HCT116 (cell line): ENCODE measurements around the gene TMEM151A. TPM values are rescaled to one million over a fixed set of nuclear protein-coding genes. Genes with fewer than 3 reads are reported as not detected.

ENCODE experiments used
- ATAC-seq: fragments of 200-7000 bp; cut with Tn5 transposase; 2 replicates; pipeline ENCODE4 v1.9.1; 2020; ENCODE audit warnings: mild to moderate bottlenecking, moderate library complexity
- BruUV-seq: library from RNA; stranded (reverse); fragments of 400-500 nt; replicated peaks from 2 replicates; lab custom pipeline; 2021; lab: Mats Ljungman, UMichigan
- CTCF ChIA-PET: fragments of 300-600 bp; sonication (Branson Sonifier 250); formaldehyde crosslinking; loops from one replicate; lab custom pipeline; 2021; ENCODE audit warnings: antibody characterized with exemption; lab: Charles Lee
- POLR2A ChIA-PET: fragments of 300-600, 350-600 bp; sonication (Branson Sonifier 250); formaldehyde crosslinking; loops from one replicate; lab custom pipeline; 2021; ENCODE audit warnings: antibody characterized with exemption; lab: Charles Lee
- RAD21 ChIA-PET, 2 experiments: fragments of 300-600 bp; sonication (Branson Sonifier 250); formaldehyde crosslinking; loops; one replicate each; lab custom pipeline; 2023; ENCODE audit warnings: low total read pairs in 2 of 2; ENCODE audit not compliant: uncharacterized antibody in 2 of 2, unreplicated experiment in 2 of 2, low non-redundant PET in 1 of 2; lab: Charles Lee
- DNase-seq: peaks from one replicate; pipeline ENCODE4 v3.0.0-alpha.2; 2010; ENCODE audit warnings: low read depth, low spot score
- H2AFZ ChIP-seq: fragments of 200-600 bp; shearing (Covaris generic), sonication (generic); 2 replicates; pipeline ENCODE4 v1.6.1; 2017; ENCODE audit warnings: low read depth, mixed run types, mixed read lengths, antibody characterized with exemption, low read length; ENCODE audit not compliant: poor library complexity, severe bottlenecking
- H3K27ac ChIP-seq: 2 replicates; pipeline ENCODE4 v1.5.1; 2012; ENCODE audit warnings: low read depth, low read length
- H3K27me3 ChIP-seq: fragments of 200-600 bp; sonication (generic); 2 replicates; pipeline ENCODE4 v1.6.1; 2016; ENCODE audit warnings: mixed run types, low read length, mixed read lengths; ENCODE audit not compliant: insufficient read depth
- H3K36me3 ChIP-seq, 2 experiments: fragments of 200-500 bp in 1 of 2; fragments of 200-600 bp in 1 of 2; sonication (Bioruptor generic) in 1 of 2; sonication (generic) in 1 of 2; 2 replicates each; pipeline versions ENCODE4 v1.5.1 to v1.6.1; 2014 to 2016; ENCODE audit warnings: low read length in 2 of 2, inconsistent platforms in 1 of 2, mixed read lengths in 1 of 2, mixed run types in 1 of 2; ENCODE audit not compliant: insufficient read depth in 2 of 2, control insufficient read depth in 1 of 2
- H3K4me1 ChIP-seq, 2 experiments: fragments of 200-600 bp in 1 of 2; sonication (generic) in 1 of 2; 2 replicates each; pipeline versions ENCODE4 v1.5.1 to v1.6.1; 2012 to 2017; ENCODE audit warnings: low read length in 2 of 2, inconsistent platforms in 1 of 2, mild to moderate bottlenecking in 1 of 2, mixed read lengths in 1 of 2, mixed run types in 1 of 2, moderate library complexity in 1 of 2; ENCODE audit not compliant: insufficient read depth in 2 of 2, control insufficient read depth in 1 of 2
- H3K4me2 ChIP-seq: fragments of 200-600 bp; sonication (generic); 2 replicates; pipeline ENCODE4 v1.6.1; 2017; ENCODE audit warnings: mixed run types, low read length, mixed read lengths
- H3K4me3 ChIP-seq, 2 experiments: fragments of 200-600 bp in 1 of 2; sonication (generic) in 1 of 2; replicated peaks in 1 of 2; 2 replicates each; pipeline ENCODE4 v1.5.1; 2011 to 2016; ENCODE audit warnings: low read length in 2 of 2, control low read depth in 1 of 2, low read depth in 1 of 2, mild to moderate bottlenecking in 1 of 2, mixed read lengths in 1 of 2, mixed run types in 1 of 2
- H3K79me2 ChIP-seq: fragments of 200-600 bp; sonication (generic); 2 replicates; pipeline ENCODE4 v1.6.1; 2017; ENCODE audit warnings: mild to moderate bottlenecking, mixed run types, low read length, moderate library complexity, mixed read lengths; ENCODE audit not compliant: insufficient read depth
- H3K9ac ChIP-seq: fragments of 200-600 bp; sonication (generic); 2 replicates; pipeline ENCODE4 v1.6.1; 2016; ENCODE audit warnings: low read length, mixed read lengths
- H3K9me2 ChIP-seq: fragments of 200-600 bp; sonication (generic), shearing (Covaris generic); 2 replicates; pipeline ENCODE4 v1.6.1; 2017; ENCODE audit warnings: mixed run types, mild to moderate bottlenecking, moderate library complexity; ENCODE audit not compliant: insufficient read depth
- H3K9me3 ChIP-seq, 2 experiments: fragments of 200-500 bp in 1 of 2; fragments of 200-600 bp in 1 of 2; sonication (Bioruptor generic) in 1 of 2; sonication (generic) in 1 of 2; 2 replicates each; pipeline ENCODE4 v1.6.1; 2014 to 2017; ENCODE audit warnings: low read length in 2 of 2, mixed read lengths in 2 of 2, inconsistent platforms in 1 of 2, low read depth in 1 of 2, mild to moderate bottlenecking in 1 of 2, mixed run types in 1 of 2, moderate library complexity in 1 of 2; ENCODE audit not compliant: control insufficient read depth in 1 of 2, insufficient read depth in 1 of 2
- H4K20me1 ChIP-seq: fragments of 200-600 bp; sonication (generic), shearing (Covaris generic); 2 replicates; pipeline ENCODE4 v1.6.1; 2017; ENCODE audit warnings: mixed run types, mild to moderate bottlenecking, moderate library complexity; ENCODE audit not compliant: insufficient read depth
- CBX3 ChIP-seq: IDR thresholded peaks from 2 replicates; pipeline ENCODE4 v1.6.1; 2012; ENCODE audit warnings: low read depth
- ELF1 ChIP-seq: IDR thresholded peaks from 2 replicates; pipeline ENCODE4 v1.6.1; 2012; ENCODE audit warnings: low read depth, borderline replicate concordance
- RAD21 ChIP-seq: IDR thresholded peaks from 2 replicates; pipeline ENCODE4 v1.6.1; 2012; ENCODE audit warnings: low read depth, mild to moderate bottlenecking
- ZFX ChIP-seq: fragments of 450-650 bp; IDR thresholded peaks from 2 replicates; pipeline ENCODE4 v1.6.1; 2017
- ZNF274 ChIP-seq: fragments of 200-500 bp; sonication (Bioruptor generic); IDR thresholded peaks from 2 replicates; pipeline ENCODE4 v1.6.1; 2014; ENCODE audit warnings: mild to moderate bottlenecking, low read depth, low read length, inconsistent platforms
- intact Hi-C: fragments of 100-400 bp; cut with micrococcal nuclease; formaldehyde crosslinking; loops from 2 replicates; pipeline ENCODE4 v1.10.0; 2022
- total RNA-seq: library from RNA; stranded (reverse); gene quantifications from one replicate; pipeline ENCODE4 v1.2.1, GENCODE V29; 2021; ENCODE audit not compliant: unreplicated experiment
- TF ChIP-seq, protein P1 (sequence below): IDR thresholded peaks from 2 replicates; pipeline ENCODE4 v1.6.1; 2011; ENCODE audit warnings: mild to moderate bottlenecking, low read length, moderate library complexity; ENCODE audit not compliant: insufficient replicate concordance; ENCODE audit errors: extremely low read depth
- TF ChIP-seq, protein P2 (sequence below): IDR thresholded peaks from 2 replicates; pipeline ENCODE4 v1.6.1; 2012
- TF ChIP-seq, protein P3 (sequence below), 3 experiments: fragments of 200-600 bp in 1 of 3; sonication (generic) in 1 of 3; IDR thresholded peaks in 2 of 3; conservative IDR thresholded peaks in 1 of 3; 2 replicates each; pipeline ENCODE4 v1.5.1; 2012 to 2017; ENCODE audit warnings: low read depth in 2 of 3, low read length in 2 of 3, antibody characterized with exemption in 1 of 3, borderline replicate concordance in 1 of 3, control low read depth in 1 of 3, mild to moderate bottlenecking in 1 of 3, mixed read lengths in 1 of 3, mixed run types in 1 of 3, moderate library complexity in 1 of 3; ENCODE audit not compliant: insufficient read depth in 1 of 3

Gene TMEM151A
- total RNA-seq, 1 experiment from 2014 or later, result 5.9 TPM

DNA sequence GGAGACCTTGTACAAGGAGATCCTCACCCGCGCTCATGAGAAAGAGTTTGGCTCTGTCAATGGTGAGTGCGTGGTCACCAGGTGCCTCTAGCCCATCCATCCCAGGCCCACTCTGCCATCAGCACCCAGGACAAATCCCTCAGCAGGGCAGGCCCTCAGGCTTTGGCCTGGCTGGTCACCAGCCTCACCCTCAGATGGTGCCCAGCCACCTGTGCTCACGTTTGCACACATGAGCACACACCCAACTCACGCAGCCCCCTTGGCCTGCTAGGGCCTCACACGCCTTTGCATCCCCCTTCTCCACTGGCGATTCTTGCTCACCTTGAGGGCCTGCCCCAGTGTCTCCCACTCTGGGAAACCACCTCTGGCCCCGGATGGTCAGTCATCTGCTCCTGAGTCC, 27.3 kb upstream of the TMEM151A start (continued):
- TF ChIP-seq, protein P1, sequence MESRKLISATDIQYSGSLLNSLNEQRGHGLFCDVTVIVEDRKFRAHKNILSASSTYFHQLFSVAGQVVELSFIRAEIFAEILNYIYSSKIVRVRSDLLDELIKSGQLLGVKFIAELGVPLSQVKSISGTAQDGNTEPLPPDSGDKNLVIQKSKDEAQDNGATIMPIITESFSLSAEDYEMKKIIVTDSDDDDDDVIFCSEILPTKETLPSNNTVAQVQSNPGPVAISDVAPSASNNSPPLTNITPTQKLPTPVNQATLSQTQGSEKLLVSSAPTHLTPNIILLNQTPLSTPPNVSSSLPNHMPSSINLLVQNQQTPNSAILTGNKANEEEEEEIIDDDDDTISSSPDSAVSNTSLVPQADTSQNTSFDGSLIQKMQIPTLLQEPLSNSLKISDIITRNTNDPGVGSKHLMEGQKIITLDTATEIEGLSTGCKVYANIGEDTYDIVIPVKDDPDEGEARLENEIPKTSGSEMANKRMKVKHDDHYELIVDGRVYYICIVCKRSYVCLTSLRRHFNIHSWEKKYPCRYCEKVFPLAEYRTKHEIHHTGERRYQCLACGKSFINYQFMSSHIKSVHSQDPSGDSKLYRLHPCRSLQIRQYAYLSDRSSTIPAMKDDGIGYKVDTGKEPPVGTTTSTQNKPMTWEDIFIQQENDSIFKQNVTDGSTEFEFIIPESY, result no peak
- TF ChIP-seq RAD21 (no peak), ZFX (no peak), ELF1 (no peak), ZNF274 (no peak), CBX3 (no peak)
- TF ChIP-seq, protein P2, sequence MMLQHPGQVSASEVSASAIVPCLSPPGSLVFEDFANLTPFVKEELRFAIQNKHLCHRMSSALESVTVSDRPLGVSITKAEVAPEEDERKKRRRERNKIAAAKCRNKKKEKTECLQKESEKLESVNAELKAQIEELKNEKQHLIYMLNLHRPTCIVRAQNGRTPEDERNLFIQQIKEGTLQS, result no peak

DNA sequence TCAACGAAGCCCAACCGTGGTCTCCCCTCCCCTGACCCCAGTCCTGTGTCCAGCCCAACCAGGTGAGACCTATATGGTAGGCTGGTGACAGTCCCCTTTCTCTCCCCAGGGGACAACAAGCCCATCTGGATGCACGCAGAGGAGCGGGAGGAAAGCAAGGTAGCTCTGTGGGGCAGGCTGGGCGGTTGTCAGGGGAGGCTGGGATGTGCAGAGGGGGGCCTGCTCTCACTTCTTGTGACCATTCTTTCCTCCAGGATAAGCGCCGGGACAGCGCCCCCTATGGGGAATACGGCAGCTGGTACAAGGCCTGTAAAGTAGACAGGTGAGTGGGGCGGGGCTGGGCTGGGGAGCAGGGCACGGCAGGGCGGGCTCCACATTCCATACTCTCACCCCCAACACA, 26.8 kb upstream of the TMEM151A start:
- RAD21 ChIA-PET, result no interaction called here

More for the DNA sequence above, 26.8 kb upstream of the TMEM151A start:
- intact Hi-C loops, result no loop called here
- no peaks in the 10 kb centered on the region for H3K27me3 ChIP-seq
- H3K27ac ChIP-seq, result no peak overlapping the region; the same call in 1 of the 2 replicates
- TF ChIP-seq, protein P3, sequence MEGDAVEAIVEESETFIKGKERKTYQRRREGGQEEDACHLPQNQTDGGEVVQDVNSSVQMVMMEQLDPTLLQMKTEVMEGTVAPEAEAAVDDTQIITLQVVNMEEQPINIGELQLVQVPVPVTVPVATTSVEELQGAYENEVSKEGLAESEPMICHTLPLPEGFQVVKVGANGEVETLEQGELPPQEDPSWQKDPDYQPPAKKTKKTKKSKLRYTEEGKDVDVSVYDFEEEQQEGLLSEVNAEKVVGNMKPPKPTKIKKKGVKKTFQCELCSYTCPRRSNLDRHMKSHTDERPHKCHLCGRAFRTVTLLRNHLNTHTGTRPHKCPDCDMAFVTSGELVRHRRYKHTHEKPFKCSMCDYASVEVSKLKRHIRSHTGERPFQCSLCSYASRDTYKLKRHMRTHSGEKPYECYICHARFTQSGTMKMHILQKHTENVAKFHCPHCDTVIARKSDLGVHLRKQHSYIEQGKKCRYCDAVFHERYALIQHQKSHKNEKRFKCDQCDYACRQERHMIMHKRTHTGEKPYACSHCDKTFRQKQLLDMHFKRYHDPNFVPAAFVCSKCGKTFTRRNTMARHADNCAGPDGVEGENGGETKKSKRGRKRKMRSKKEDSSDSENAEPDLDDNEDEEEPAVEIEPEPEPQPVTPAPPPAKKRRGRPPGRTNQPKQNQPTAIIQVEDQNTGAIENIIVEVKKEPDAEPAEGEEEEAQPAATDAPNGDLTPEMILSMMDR (IDR thresholded peaks at IDR 0.05 in 2 of 3, conservative IDR thresholded peaks at IDR 0.05 in 1 of 3; ENCODE audit: borderline replicate concordance in 1 of 3, insufficient read depth in 1 of 3, low read depth in 2 of 3, low read length in 2 of 3), result peak in 2 of 3 experiments; percentile 72 to 75; a peak in 4 of 6 replicates
- no peak for TF ChIP-seq ELF1
- DNase-seq (no peak), ATAC-seq (no peak)
- ChIA-PET CTCF (interaction anchor here (0.7 to 1.0 kb wide), 2 partner anchors 39 to 65 kb away, joined by 3 read pairs; no protein-coding TSS in a partner anchor), POLR2A (no interaction called here)
- H2AFZ ChIP-seq, result no peak overlapping the region
- H3K4me2 ChIP-seq, result no peak overlapping the region
- no peaks in the 10 kb centered on the region for H4K20me1 ChIP-seq
- peaks cover 17% of the 10 kb centered on the region for H3K79me2 ChIP-seq
- no peaks in the 10 kb centered on the region for H3K9me3 ChIP-seq
- H3K4me1 ChIP-seq, result peaks cover 4 to 25% of the 10 kb centered on the region in 2 experiments
- no peak overlapping the region for H3K4me3 ChIP-seq
- peaks cover 6 to 12% of the 10 kb centered on the region in 2 experiments for H3K36me3 ChIP-seq
- no peak overlapping the region for H3K9ac ChIP-seq
- no TSS peak for BruUV-seq
- H3K9me2 ChIP-seq, result no peaks in the 10 kb centered on the region
